ENCODE results near the gene ABCF1. TPM values are rescaled to one million over a fixed set of nuclear protein-coding genes. Genes with fewer than 3 reads are reported as not detected.
A peak's percentile ranks its signal among the peaks of the same experiment; 100 is the strongest.

Gene ABCF1
- total and polyA plus RNA-seq, 9 of the 15 experiments (the other 6 are each of a cell fraction or from before 2014, with no cell fraction given), result 41.6 to 193 (median 102) TPM

- no peak for TF ChIP-seq E2F6 (IDR thresholded peaks at IDR 0.05; ENCODE audit: borderline replicate concordance in 1 of 2, extremely low read depth in 1 of 2, insufficient read depth in 1 of 2, insufficient read length in 1 of 2, low read depth in 1 of 2, low read length in 1 of 2, poor library complexity in 1 of 2, severe bottlenecking in 1 of 2)
- no peak for TF ChIP-seq ETS2 (tag; IDR thresholded peaks at IDR 0.05; ENCODE audit: borderline replicate concordance, poor library complexity, severe bottlenecking)
- no peak for TF ChIP-seq ZNF780A (CRISPR knock-in tag; IDR thresholded peaks at IDR 0.05)
- TF ChIP-seq NR0B1 (IDR thresholded peaks at IDR 0.05; ENCODE audit: partially characterized antibody), result no peak
- peak; percentile 65; the same call in 1 of the 2 replicates for TF ChIP-seq MAFK (IDR thresholded peaks at IDR 0.05; ENCODE audit: low read length)
- peak; percentile 77 for TF ChIP-seq NFE2L1 (tag; IDR thresholded peaks at IDR 0.05; ENCODE audit: borderline replicate concordance, low read depth)
- peak; percentile 77 for TF ChIP-seq MAFF (IDR thresholded peaks at IDR 0.05; ENCODE audit: low read length)
- TF ChIP-seq NFIC (IDR thresholded peaks at IDR 0.05), result no peak
- no peak for TF ChIP-seq MIER1 (IDR thresholded peaks at IDR 0.05; ENCODE audit: low read depth)
- TF ChIP-seq MCM2 (IDR thresholded peaks at IDR 0.05; ENCODE audit: low read depth), result no peak
- peak; percentile 33; the same call in 1 of the 2 replicates for TF ChIP-seq BACH1 (tag; IDR thresholded peaks at IDR 0.05)
- no peak for TF ChIP-seq BCL6 (CRISPR knock-in tag; IDR thresholded peaks at IDR 0.05)
- TF ChIP-seq LARP7 (IDR thresholded peaks at IDR 0.05), result no peak
- TF ChIP-seq ZBTB40 (IDR thresholded peaks at IDR 0.05), result no peak
- TF ChIP-seq ZBTB40 (CRISPR knock-in tag; IDR thresholded peaks at IDR 0.05), result no peak
- TF ChIP-seq ZNF444 (CRISPR knock-in tag; IDR thresholded peaks at IDR 0.05), result no peak
- no peak for TF ChIP-seq KDM4B (IDR thresholded peaks at IDR 0.05; ENCODE audit: borderline replicate concordance in 2 of 2, low read depth in 1 of 2)
- TF ChIP-seq TAF1 (IDR thresholded peaks at IDR 0.05; ENCODE audit: control insufficient read depth, extremely low read depth, insufficient read depth, low read length, severe bottlenecking), result no peak
Measured at GRCh38 chr6:30591008-30591407, 19.8 kb downstream of the ABCF1 start (continued).

All from K562 (cell line).